Stimulated activated CD4-positive, alpha-beta T cell treated with anti-CD3 and anti-CD28 coated beads, Interleukin-4, amount 100 ng/mL, for 4 hours (primary cell): ENCODE results near the gene PGAM1.
"Not testable (repeated sequence)": the region's sequence is repeated elsewhere in the genome, so short reads cannot be mapped to it uniquely, and the experiment has no call there.

Experiments used
- DNase-seq, 2 experiments: peaks; one replicate each; pipeline ENCODE4 v3.0.0-alpha.2; 2020

The PGAM1 gene

GRCh38 chr10:97425964-97426775 lies at the start of gene PGAM1:
PGAM1 (plus strand) TSS chr10:97426191; CDS start chr10:97426308, 117 bp downstream.
- peak; percentile 95 for DNase-seq

GRCh38 chr10:97376413-97376812 lies 49.6 kb upstream of the PGAM1 start:
- DNase-seq: no peak

DNA sequence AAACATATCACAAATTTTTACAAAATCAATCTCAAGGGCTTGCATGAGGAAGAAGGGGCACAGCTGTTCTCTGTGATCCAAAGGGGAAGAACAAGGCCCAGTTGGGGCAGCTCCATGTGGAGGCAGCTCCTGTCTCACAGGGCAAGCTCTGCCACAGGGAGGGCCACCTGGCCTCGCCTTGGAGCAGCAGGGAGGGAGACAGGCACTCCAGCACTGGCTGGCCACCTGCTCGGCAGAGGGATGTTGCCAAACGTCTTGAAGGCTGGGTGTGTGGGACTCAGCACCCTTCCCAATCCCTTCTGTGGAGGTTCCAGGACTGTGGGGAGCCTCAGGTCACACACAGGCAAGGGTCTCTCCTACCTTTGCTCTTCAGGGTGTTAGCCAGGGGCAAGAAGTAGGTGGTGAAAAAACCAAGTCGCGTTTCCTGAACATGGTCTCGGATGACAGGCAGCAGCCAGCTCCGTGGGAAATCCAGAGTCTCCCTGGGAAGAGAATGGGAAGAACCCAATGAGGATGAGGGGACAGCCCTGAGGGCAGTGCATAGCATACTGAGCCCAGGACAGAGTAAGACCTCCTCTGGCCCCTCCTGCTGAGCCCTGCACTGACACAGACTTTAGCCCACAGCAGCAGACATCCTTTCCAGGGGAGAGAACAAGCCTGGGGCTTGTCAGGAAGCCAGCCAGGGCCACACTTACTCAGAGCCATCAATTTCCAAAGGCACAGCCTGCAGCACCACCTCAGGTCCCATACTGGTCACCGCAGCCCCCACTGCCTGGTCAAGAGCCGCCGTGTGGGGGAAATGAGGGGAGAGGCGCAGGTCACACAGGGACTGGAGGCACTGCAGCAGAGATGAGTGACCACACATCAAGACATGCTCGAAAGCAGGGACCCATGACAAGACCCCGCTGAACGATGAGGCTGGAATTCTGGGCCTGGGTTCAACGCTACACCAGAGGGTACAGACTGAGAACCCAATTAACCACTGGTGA lies 46.8 kb upstream of the PGAM1 start:
- DNase-seq: no peak

DNA sequence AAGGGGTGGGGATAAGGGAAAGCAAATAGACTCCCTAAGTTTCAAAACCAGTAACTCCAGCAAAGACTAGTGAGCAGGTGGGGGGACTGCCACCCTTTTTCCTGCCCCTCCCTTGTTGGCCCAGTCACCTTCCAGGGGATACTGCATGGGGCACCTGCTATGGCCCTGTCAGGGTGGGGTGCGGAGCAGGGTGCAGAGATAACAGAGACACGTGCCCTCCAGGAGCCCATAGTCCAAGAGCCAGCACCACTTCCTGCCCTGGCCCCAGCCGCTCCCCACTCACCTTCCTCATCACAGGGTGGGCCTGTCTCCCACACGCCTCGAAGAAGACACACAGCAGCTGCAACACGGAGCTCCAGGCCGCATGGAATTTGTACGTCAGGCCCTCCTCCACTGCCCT lies 45.5 kb upstream of the PGAM1 start:
- DNase-seq: no peak

- no peak for DNase-seq
Observed at GRCh38 chr10:97381626-97382025, 44.4 kb upstream of the PGAM1 start.

DNA sequence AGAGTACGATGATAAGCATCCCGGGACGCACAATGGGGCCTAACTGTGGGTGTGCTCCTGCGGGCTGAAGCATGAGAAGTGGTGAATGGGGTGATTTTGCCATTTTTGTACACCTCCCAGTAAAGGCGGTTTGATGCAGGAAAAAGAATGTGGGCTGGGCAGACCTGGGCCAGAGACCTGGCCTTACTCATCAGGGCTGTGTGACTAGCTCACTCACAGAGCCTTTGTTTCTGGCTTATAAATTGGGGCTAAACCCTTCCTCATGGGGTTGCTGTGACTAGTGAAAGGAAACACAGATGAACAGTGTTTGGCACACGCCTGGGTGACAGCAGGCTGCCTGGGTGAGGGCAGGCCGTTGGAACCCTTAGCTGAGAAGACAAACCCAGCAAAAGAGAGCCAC lies 42.8 kb upstream of the PGAM1 start:
- DNase-seq: no peak

DNA sequence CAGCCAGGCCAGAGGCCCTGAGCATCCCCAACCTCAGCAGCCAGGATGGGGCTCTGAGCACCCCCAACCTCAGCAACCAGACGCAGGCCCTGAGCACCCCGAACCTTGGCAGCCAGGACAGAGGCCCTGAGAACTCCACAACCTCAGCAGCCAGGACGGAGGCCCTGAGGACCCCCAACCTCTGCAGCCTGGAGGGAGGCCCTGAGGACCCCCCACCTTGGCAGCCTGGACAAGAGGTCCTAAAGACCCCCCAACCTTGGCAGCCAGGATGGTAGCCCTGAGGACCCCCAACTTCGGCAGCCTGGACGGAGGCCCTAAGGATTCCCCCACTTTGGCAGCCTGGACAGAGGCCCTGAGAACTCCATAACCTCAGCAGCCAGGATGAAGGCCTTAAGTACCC lies 41.8 kb upstream of the PGAM1 start:
- no peak for DNase-seq

DNA sequence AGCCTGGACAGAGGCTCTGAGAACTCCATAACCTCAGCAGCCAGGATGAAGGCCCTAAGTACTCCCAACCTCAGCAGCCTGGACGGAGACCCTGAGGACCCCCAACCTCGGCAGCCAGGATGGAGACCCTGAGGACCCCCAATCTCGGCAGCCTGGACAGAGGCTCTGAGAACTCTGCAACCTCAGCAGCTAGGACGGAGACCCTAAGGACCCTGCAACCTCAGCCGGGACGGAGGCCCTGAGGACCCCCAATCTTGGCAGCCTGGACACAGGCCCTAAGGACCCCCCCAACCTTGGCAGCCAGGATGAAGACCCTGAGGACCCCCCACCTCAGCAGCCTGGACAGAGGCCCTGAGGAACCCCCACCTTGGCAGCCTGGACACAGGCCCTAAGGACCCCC lies 41.4 kb upstream of the PGAM1 start:
- DNase-seq: no peak

DNA sequence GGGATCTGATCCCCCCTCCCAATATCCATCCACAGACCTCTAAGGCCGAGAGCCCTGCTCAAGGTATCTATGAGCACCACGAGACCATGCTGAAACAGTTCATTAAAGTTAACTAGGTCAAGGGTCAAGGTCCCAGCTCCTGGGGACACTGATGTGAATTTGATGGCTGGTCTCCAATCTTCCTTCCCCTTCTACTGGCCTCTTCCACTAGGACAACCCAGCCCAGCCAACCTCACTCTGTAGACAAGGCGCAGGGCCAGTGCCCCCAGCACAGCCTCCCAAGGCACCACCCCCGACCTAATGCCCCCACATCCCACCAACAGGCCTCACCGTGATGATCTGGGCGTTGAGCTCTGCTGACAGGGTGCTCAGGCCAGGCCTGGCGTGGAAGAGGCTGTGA lies 40.4 kb upstream of the PGAM1 start:
- no peak for DNase-seq

- DNase-seq: no peak
Observed at GRCh38 chr10:97388152-97388551, 37.8 kb upstream of the PGAM1 start.

GRCh38 chr10:97390091-97390490 lies 35.9 kb upstream of the PGAM1 start:
- DNase-seq: no peak

- DNase-seq: no peak
Observed at GRCh38 chr10:97393034-97393573, 32.9 kb upstream of the PGAM1 start.

DNA sequence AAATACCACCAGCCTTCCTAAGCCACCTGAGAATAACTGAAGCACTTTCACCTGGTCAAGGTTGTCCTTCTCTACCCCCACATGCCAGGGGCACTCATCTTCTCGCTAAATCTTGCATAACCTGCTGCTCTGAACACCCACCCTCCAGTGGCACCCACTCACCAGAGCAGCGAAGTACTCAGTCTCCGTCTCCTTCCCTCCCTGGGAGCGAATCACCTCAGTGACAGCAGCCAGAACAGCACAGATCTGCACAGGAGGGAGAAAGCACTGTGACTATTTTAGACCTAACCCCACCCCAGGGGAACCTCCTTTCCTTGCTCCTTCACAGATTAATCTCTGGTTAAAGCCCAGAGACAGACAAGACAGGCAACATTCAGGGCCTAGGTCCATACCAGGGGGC lies 29.9 kb upstream of the PGAM1 start:
- DNase-seq: no peak

- peak in 1 of 2 experiments; percentile 48 for DNase-seq
Observed at GRCh38 chr10:97399843-97400545, 26.0 kb upstream of the PGAM1 start.

DNA sequence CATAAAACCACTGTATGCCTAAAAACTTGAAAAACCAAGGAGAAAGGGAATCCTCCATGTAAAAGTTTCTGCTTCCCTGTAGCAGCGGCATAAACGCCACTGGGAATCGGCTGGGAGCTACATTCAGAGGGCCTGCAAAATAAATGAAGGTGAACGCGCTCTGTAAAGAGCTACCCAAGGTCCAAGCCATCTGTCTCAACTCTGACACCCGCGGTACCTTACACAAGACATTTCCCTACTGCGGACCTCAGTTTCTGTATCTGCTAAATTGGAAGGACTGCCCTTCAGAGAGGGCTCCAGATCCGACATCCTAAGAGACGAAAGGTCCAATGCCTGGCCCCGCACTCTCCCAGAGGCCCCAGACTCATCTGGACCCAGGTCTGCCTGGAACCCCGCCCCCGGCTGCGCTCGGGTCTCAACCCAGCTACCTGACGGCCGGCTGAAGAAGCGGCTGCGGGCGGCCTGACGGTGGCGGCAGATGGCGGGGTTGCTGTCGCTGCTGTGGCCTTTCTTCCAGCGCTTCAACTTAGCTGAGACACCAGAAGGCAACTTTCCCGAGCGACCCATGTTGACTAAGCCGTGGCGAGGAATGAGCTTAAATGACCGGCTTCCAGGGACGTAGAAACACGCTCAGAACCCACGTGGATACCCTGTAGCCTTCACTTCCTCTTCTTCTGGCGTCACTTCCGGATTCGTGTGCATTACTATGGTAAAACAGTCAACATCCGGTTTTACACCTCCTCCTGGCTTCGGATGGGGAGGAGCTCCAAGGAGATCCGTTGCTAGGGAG lies 25.1 kb upstream of the PGAM1 start, which contains the start of gene RRP12:
Gene RRP12 (minus strand): TSS at position 676 of the 790 bp plus-strand sequence. CDS start 109 bp downstream, at position 567.
- peak; percentile 59 to 87 for DNase-seq

GRCh38 chr10:97401455-97401919 lies 24.5 kb upstream of the PGAM1 start:
- no peak for DNase-seq

- DNase-seq: no peak
Observed at GRCh38 chr10:97404044-97404443, 21.9 kb upstream of the PGAM1 start.

- DNase-seq: no peak
Observed at GRCh38 chr10:97406064-97406463, 19.9 kb upstream of the PGAM1 start.

DNA sequence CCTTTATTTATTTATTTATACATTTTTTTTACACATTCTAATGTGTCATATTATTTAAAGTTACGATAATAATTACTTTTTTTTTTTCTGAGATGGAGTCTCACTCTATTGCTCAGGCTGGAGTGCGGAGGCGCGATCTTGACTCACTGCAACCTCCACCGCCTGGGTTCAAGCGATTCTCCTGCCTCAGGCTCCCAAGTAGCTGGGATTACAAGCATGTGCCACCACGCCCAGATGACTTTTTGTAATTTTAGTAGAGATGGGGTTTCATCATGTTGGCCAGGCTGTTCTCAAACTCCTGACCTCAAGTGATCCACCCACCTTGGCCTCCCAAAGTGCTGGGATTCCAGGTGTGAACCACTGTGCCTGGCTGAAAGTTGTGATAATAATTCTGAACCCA lies 19.5 kb upstream of the PGAM1 start:
- DNase-seq: not testable (repeated sequence)

- DNase-seq: peak; percentile 43 to 64
Observed at GRCh38 chr10:97407211-97407951, 18.6 kb upstream of the PGAM1 start.

DNA sequence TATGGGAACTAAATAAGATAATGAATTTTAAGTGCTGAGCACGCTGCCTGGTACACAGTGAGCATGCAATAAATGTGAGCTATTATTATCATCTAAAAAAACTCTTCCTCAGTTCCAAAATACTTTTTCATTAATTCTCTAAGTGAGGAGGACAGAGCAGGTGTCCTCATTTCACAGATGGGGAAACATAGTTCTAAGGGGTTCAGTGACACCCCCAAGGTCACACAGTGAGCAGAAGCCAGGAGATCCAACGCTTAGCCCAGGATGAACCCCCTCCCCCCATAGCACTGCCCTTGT lies 18.1 kb upstream of the PGAM1 start:
- DNase-seq: no peak
